ENCODE measurements around the gene ABLIM1. TPM values are rescaled to one million over a fixed set of nuclear protein-coding genes. Genes with fewer than 3 reads are reported as not detected.

ABLIM1 gene
- polyA plus RNA-seq, 4 donors = 25.7 to 59.8 (median 36.8) TPM

DNA sequence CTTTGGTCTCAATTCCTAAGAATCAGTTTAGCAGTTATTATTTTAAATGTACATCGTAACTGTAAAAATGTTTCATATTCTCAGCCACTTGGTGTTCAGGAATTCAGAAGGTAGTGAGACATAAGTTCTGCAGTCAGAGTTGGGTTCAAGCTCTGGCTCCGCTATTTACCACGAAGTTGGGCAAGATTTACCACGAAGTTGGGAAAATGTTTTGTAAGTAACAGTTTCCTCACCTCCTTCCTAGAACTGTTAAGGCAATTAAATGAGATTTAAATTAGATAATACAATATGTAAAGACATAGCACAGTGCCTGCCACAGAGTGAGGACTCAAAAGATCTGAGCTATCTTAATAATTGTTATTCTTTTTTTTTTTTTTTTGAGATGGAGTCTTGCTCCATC is 16.3 kb upstream of the ABLIM1 start:
- no peak overlapping the region for H3K27ac ChIP-seq (ENCODE audit: low read depth in 1 of 3, low read length in 2 of 3)
- DNase-seq (no peak), FAIRE-seq (no peak)
- 89 to 94% (median 90%) methylated on average over 4 of the region's 4 CpGs for WGBS, 3 donors
- no peaks in the 10 kb centered on the region for H3K4me1 ChIP-seq (ENCODE audit: control insufficient read depth in 3 of 3, insufficient read depth in 2 of 3, low read depth in 1 of 3, low read length in 2 of 3)
- no peaks in the 10 kb centered on the region for H3K9me3 ChIP-seq (ENCODE audit: control insufficient read depth in 2 of 2, insufficient read depth in 1 of 2, low read depth in 1 of 2, low read length in 1 of 2)
- no peaks in the 10 kb centered on the region for H3K27me3 ChIP-seq (ENCODE audit: control insufficient read depth in 3 of 3, insufficient read depth in 3 of 3, low read length in 3 of 3)
- H3K36me3 ChIP-seq (ENCODE audit: control insufficient read depth in 3 of 3, insufficient read depth in 2 of 3, low read depth in 1 of 3, low read length in 3 of 3) = no peaks in the 10 kb centered on the region
- H3K4me3 ChIP-seq (ENCODE audit: low read depth in 1 of 3, low read length in 3 of 3) = no peak overlapping the region

DNA sequence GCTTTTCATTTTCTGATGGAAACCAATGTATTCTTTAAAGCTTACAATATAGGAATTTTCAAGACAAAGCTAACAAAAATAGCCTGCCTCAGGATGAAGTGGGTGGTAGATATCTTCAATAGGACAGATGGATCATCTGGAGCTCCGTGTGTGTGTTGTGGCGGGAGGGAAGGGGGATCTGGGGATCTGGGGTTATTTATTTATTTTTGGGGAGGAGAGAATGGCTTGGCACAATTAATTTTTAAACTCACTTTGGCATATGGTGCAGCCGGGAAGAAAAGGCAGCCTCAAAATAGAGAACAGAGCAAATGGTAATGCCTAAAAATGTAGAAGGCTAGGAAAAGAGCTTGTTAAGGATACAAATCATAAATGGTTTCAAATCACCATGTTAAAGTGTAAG is 11.6 kb upstream of the ABLIM1 start:
- Histone ChIP-seq H3K27me3 (ENCODE audit: control insufficient read depth in 3 of 3, insufficient read depth in 3 of 3, low read length in 3 of 3) (no peaks in the 10 kb centered on the region), H3K4me1 (ENCODE audit: control insufficient read depth in 3 of 3, insufficient read depth in 2 of 3, low read depth in 1 of 3, low read length in 2 of 3) (no peaks in the 10 kb centered on the region), H3K36me3 (ENCODE audit: control insufficient read depth in 3 of 3, insufficient read depth in 2 of 3, low read depth in 1 of 3, low read length in 3 of 3) (no peaks in the 10 kb centered on the region), H3K4me3 (ENCODE audit: low read depth in 1 of 3, low read length in 3 of 3) (no peak overlapping the region), H3K9me3 (ENCODE audit: control insufficient read depth in 2 of 2, insufficient read depth in 1 of 2, low read depth in 1 of 2, low read length in 1 of 2) (peaks cover 0 to 2% of the 10 kb centered on the region in 2 donors), H3K27ac (ENCODE audit: low read depth in 1 of 3, low read length in 2 of 3) (no peak overlapping the region)
- FAIRE-seq (no peak), DNase-seq (no peak)
- 77 to 93% (median 82%) methylated on average over 3 of the region's 3 CpGs for WGBS, 3 donors

DNA sequence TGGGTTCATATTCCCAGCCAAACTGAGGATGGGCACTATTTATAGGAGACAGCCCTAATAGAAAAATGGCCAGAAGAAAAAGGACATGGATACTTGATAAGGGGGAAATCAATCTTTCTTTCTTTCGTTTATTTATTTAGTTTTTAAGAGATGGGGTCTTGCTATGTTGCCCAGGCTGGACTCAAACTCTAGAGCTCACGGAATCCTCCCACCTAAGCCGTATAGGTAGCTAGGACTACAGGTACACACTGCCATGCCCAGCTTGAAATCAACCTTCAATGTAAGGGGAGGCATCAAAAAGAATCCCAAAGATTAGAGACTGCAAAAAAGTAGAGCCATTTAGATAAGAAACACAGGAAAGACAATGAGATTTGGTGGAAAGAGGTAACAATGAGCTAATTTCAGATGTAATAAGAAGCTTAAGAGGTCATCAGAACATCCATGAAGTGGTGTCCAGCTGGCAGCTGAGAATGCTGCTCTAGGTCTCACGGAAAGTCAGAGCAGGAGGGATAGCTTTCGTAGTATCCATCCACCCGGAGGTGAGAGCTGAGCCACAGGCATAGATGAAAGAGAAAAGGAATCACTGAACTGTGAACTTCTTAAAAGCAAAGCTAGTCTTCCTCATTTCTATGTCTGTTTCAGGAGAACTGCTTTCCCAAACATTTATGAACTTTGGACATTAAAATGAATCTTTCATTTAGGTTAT is 10.5 kb upstream of the ABLIM1 start:
- H3K27me3 ChIP-seq (ENCODE audit: control insufficient read depth in 3 of 3, insufficient read depth in 3 of 3, low read length in 3 of 3) = no peaks in the 10 kb centered on the region

DNA sequence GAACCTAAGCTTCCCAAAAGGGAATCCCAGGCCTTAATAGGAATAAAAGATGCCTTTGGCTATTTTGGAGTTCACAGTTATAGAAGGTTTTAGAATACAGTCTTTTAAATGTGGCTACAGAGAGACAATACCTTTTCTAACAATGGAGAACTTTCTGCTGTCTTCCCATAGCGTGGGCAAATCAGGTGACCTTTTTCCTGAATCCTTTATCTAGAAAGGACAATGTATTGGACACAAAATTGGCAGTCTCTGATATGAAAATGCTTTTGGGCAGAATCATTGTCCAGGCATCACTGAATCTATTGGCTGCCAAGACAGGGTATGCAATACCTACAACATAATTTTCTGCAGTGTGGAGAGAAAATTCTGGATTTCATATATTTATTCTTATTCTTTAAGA is 7.8 kb upstream of the ABLIM1 start:
- H3K27ac ChIP-seq (ENCODE audit: low read depth in 1 of 3, low read length in 2 of 3) = no peak overlapping the region
- WGBS, 3 donors = 78 to 85% (median 83%) methylated on average over 1 of the region's 1 CpG

More for the DNA sequence above, 10.5 kb upstream of the ABLIM1 start:
- peaks cover 0 to 2% of the 10 kb centered on the region in 2 donors for H3K9me3 ChIP-seq (ENCODE audit: control insufficient read depth in 2 of 2, insufficient read depth in 1 of 2, low read depth in 1 of 2, low read length in 1 of 2)
- 84 to 94% (median 90%) methylated on average over 6 of the region's 6 CpGs for WGBS, 3 donors
- no peak overlapping the region for H3K4me3 ChIP-seq (ENCODE audit: low read depth in 1 of 3, low read length in 3 of 3)
- H3K27ac ChIP-seq (ENCODE audit: low read depth in 1 of 3, low read length in 2 of 3) = no peak overlapping the region
- FAIRE-seq (no peak), DNase-seq (no peak)
- no peaks in the 10 kb centered on the region for H3K4me1 ChIP-seq (ENCODE audit: control insufficient read depth in 3 of 3, insufficient read depth in 2 of 3, low read depth in 1 of 3, low read length in 2 of 3)
- no peaks in the 10 kb centered on the region for H3K36me3 ChIP-seq (ENCODE audit: control insufficient read depth in 3 of 3, insufficient read depth in 2 of 3, low read depth in 1 of 3, low read length in 3 of 3)

DNA sequence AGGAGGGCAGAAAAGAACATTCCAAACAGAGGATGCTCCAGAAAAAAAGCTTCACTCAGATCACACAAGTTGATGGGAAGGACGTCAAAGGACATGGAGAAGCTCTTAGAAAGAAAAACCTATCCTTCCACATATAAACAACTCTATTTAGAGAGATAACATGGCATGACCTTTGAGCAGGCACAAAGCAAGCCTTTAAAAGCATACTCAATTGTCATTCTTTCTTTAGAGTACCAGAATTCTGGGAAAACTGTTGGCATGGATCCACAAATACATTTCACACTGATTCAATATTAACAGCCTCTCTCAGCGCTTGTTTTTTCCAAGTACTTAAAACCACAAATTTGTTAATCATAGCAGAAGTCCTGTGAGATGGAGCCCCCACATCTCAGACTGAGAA is 7.3 kb upstream of the ABLIM1 start:
- FAIRE-seq (no peak), DNase-seq (no peak)
- Histone ChIP-seq H3K36me3 (ENCODE audit: control insufficient read depth in 3 of 3, insufficient read depth in 2 of 3, low read depth in 1 of 3, low read length in 3 of 3) (no peaks in the 10 kb centered on the region), H3K9me3 (ENCODE audit: control insufficient read depth in 2 of 2, insufficient read depth in 1 of 2, low read depth in 1 of 2, low read length in 1 of 2) (peaks cover 0 to 2% of the 10 kb centered on the region in 2 donors), H3K4me3 (ENCODE audit: low read depth in 1 of 3, low read length in 3 of 3) (no peak overlapping the region), H3K4me1 (ENCODE audit: control insufficient read depth in 3 of 3, insufficient read depth in 2 of 3, low read depth in 1 of 3, low read length in 2 of 3) (peaks cover 0 to 2% (median 0%) of the 10 kb centered on the region in 3 donors), H3K27me3 (ENCODE audit: control insufficient read depth in 3 of 3, insufficient read depth in 3 of 3, low read length in 3 of 3) (no peaks in the 10 kb centered on the region), H3K27ac (ENCODE audit: low read depth in 1 of 3, low read length in 2 of 3) (no peak overlapping the region)
- WGBS, 3 donors = 23 to 32% (median 31%) methylated on average over 2 of the region's 2 CpGs

More for the DNA sequence above, 7.8 kb upstream of the ABLIM1 start:
- FAIRE-seq = no peak
- Histone ChIP-seq H3K27me3 (ENCODE audit: control insufficient read depth in 3 of 3, insufficient read depth in 3 of 3, low read length in 3 of 3) (no peaks in the 10 kb centered on the region), H3K9me3 (ENCODE audit: control insufficient read depth in 2 of 2, insufficient read depth in 1 of 2, low read depth in 1 of 2, low read length in 1 of 2) (peaks cover 0 to 2% of the 10 kb centered on the region in 2 donors), H3K4me3 (ENCODE audit: low read depth in 1 of 3, low read length in 3 of 3) (no peak overlapping the region), H3K4me1 (ENCODE audit: control insufficient read depth in 3 of 3, insufficient read depth in 2 of 3, low read depth in 1 of 3, low read length in 2 of 3) (peaks cover 0 to 2% (median 0%) of the 10 kb centered on the region in 3 donors), H3K36me3 (ENCODE audit: control insufficient read depth in 3 of 3, insufficient read depth in 2 of 3, low read depth in 1 of 3, low read length in 3 of 3) (no peaks in the 10 kb centered on the region)
- no peak for DNase-seq

DNA sequence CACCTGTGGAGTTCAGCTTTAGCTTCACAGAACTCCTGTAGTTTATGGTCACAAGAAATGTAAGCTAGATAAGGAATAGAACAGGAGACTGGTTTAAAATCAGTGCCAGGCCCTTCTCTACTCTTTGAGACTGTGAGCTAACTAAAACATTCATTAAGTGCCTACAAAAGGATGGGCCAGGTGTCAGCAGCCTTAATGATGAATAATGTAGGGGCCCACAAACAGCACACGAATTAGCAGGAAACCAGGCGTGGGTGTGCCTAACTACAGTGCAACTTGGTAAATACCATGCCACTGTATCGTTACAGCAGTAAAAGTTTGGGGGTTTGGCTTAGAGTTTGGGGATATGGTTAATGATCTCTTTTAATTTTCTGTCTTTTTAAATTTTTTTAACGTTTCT is 6.1 kb upstream of the ABLIM1 start:
- no peak for DNase-seq
- peaks cover 0 to 2% of the 10 kb centered on the region in 2 donors for H3K9me3 ChIP-seq (ENCODE audit: control insufficient read depth in 2 of 2, insufficient read depth in 1 of 2, low read depth in 1 of 2, low read length in 1 of 2)
- 68 to 75% (median 68%) methylated on average over 4 of the region's 4 CpGs for WGBS, 3 donors
- H3K27ac ChIP-seq (ENCODE audit: low read depth in 1 of 3, low read length in 2 of 3) = peak overlapping the region in 1 of 3 donors; percentile 14
- FAIRE-seq = no peak
- no peak overlapping the region for H3K4me3 ChIP-seq (ENCODE audit: low read depth in 1 of 3, low read length in 3 of 3)
- H3K36me3 ChIP-seq (ENCODE audit: control insufficient read depth in 3 of 3, insufficient read depth in 2 of 3, low read depth in 1 of 3, low read length in 3 of 3) = no peaks in the 10 kb centered on the region
- peaks cover 0 to 2% (median 0%) of the 10 kb centered on the region in 3 donors for H3K4me1 ChIP-seq (ENCODE audit: control insufficient read depth in 3 of 3, insufficient read depth in 2 of 3, low read depth in 1 of 3, low read length in 2 of 3)
- H3K27me3 ChIP-seq (ENCODE audit: control insufficient read depth in 3 of 3, insufficient read depth in 3 of 3, low read length in 3 of 3) = no peaks in the 10 kb centered on the region

GRCh38 chr10:114663626-114664025 is 5.6 kb upstream of the ABLIM1 start:
- DNase-seq (peak in 1 of 2 donors; percentile 44), FAIRE-seq (no peak)
- H3K27me3 ChIP-seq (ENCODE audit: control insufficient read depth in 3 of 3, insufficient read depth in 3 of 3, low read length in 3 of 3) = no peaks in the 10 kb centered on the region
- peak overlapping the region in 1 of 3 donors; percentile 14 for H3K27ac ChIP-seq (ENCODE audit: low read depth in 1 of 3, low read length in 2 of 3)
- H3K9me3 ChIP-seq (ENCODE audit: control insufficient read depth in 2 of 2, insufficient read depth in 1 of 2, low read depth in 1 of 2, low read length in 1 of 2) = peaks cover 0 to 2% of the 10 kb centered on the region in 2 donors
- H3K36me3 ChIP-seq (ENCODE audit: control insufficient read depth in 3 of 3, insufficient read depth in 2 of 3, low read depth in 1 of 3, low read length in 3 of 3) = no peaks in the 10 kb centered on the region
- WGBS, 3 donors = 66 to 79% (median 76%) methylated on average over 8 of the region's 8 CpGs
- peaks cover 0 to 2% (median 0%) of the 10 kb centered on the region in 3 donors for H3K4me1 ChIP-seq (ENCODE audit: control insufficient read depth in 3 of 3, insufficient read depth in 2 of 3, low read depth in 1 of 3, low read length in 2 of 3)
- H3K4me3 ChIP-seq (ENCODE audit: low read depth in 1 of 3, low read length in 3 of 3) = no peak overlapping the region

GRCh38 chr10:114662646-114663217 is 4.7 kb upstream of the ABLIM1 start:
- H3K27ac ChIP-seq (ENCODE audit: low read depth in 1 of 3, low read length in 2 of 3) = no peak overlapping the region
- DNase-seq = no peak

More at GRCh38 chr10:114662646-114663217, 4.7 kb upstream of the ABLIM1 start:
- Histone ChIP-seq H3K4me3 (ENCODE audit: low read depth in 1 of 3, low read length in 3 of 3) (no peak overlapping the region), H3K36me3 (ENCODE audit: control insufficient read depth in 3 of 3, insufficient read depth in 2 of 3, low read depth in 1 of 3, low read length in 3 of 3) (no peaks in the 10 kb centered on the region), H3K27me3 (ENCODE audit: control insufficient read depth in 3 of 3, insufficient read depth in 3 of 3, low read length in 3 of 3) (peaks cover 0 to 3% (median 0%) of the 10 kb centered on the region in 3 donors), H3K4me1 (ENCODE audit: control insufficient read depth in 3 of 3, insufficient read depth in 2 of 3, low read depth in 1 of 3, low read length in 2 of 3) (peaks cover 0 to 2% (median 0%) of the 10 kb centered on the region in 3 donors), H3K9me3 (ENCODE audit: control insufficient read depth in 2 of 2, insufficient read depth in 1 of 2, low read depth in 1 of 2, low read length in 1 of 2) (peaks cover 0 to 2% of the 10 kb centered on the region in 2 donors)
- no peak for FAIRE-seq
- WGBS, 3 donors = 80 to 88% (median 85%) methylated on average over 5 of the region's 5 CpGs

Measured in small intestine (tissue), 7 donors.